Activated CD4-positive, alpha-beta T cell treated with anti-CD3 and anti-CD28 coated beads for 4 hours (primary cell): Measurements from ENCODE around the gene USP31.
A peak's percentile ranks its signal among the peaks of the same experiment; 100 is the strongest.

Experiments
- DNase-seq, 2 donors: peaks; one replicate each; pipeline ENCODE4 v3.0.0-alpha.2; 2020

The USP31 gene

DNA sequence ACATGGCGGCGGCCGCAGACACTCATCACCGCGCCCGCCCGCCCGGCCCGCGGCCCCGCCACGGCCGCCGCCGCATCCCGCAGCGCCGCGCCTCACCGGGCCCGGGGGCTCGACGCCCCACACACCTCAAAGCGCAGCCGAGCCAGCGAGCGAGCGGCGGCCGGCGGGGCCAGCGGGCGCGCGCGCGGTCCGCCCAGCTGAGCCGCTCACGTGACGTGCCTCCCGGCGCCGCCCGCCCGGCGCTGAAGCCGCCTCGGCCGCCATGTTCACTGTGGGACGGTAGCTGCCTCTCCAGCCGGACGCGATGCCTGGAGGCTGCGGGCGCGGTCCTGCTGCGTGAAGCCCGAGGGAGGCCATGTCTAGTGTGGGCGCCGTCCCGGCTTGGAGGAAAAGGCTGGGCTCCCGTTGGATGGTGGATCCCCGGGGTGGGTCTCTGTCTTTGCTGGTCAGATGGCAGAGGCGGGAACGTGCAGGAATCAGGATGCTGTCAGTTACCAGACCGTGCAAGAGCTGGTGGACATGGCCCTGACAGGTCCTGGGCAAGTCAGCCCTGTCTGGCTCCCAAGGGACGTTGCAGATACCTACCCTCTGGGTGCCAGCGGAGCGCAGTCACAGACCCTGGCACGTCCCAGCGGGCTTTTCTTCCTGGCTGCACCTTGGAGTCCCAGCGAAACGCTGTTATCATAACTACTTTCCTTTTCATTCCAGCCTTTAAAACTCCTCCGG lies at the start of gene USP31:
Gene USP31, minus strand, starts transcription at position 186 of the 726 bp plus-strand sequence. Its CDS starts 182 bp downstream, at position 4.
- peak; percentile 86 for DNase-seq

- DNase-seq: no peak
Observed at GRCh38 chr16:23196539-23196938, 47.3 kb upstream of the USP31 start.

DNA sequence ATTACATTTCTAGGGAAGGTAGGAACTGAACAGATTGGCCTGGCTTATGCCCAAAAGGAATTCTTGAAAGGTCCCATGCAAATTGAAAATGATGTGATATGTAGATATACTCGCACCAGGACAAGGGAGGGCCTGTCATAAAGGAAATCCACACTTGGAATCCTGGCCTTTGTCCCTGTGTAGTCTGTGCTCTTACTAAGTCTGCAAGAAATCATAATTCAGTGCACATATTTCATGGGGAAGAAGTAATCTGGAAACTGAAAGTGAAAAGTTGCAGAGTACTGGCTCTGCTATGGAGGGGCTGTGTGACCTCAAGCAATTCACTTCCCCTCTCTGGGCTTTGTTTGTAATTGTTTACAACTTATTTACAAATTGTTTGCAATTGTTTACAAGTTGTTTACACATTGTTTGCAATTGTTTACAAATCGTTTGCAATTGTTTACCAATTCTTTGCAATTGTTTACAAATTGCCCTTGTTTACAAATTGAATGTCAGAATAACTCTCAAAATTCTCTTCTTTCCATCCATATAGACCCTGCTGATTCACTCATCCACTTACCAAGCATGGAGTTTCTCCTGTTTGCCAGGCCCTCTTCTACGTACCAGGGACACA lies 46.2 kb upstream of the USP31 start:
- no peak for DNase-seq

GRCh38 chr16:23194497-23195221 lies 45.4 kb upstream of the USP31 start:
- no peak for DNase-seq

DNA sequence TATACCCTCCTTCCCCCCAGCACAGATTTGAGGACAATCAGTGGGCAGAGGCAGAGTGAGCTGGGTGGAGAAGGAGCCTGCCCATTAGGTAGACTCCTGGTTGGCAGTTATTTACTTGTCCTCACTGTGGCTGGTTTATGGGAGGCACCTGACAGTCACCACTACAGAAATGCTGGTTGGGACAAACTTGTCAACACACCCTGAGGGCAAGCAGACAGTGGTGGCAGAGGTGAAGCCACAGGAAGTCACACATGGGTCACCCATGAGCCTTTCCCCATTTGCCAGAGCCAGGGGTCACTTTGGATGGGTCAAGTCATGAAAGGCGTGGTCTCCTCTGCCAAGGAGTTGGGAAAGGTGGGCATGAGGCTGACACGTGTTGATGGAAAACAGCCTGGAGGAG lies 39.7 kb upstream of the USP31 start:
- no peak for DNase-seq

GRCh38 chr16:23187341-23187740 lies 38.1 kb upstream of the USP31 start:
- no peak for DNase-seq

DNA sequence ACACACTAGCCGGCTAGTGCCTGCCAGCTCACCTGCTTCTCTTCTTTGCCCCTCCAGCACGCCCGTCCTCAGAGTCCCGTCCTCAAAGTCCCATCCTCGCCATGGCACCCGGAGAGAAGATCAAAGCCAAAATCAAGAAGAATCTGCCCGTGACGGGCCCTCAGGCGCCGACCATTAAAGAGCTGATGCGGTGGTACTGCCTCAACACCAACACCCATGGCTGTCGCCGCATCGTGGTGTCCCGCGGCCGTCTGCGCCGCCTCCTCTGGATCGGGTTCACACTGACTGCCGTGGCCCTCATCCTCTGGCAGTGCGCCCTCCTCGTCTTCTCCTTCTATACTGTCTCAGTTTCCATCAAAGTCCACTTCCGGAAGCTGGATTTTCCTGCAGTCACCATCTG lies 36.9 kb upstream of the USP31 start:
- no peak for DNase-seq

GRCh38 chr16:23185656-23186055 lies 36.4 kb upstream of the USP31 start:
- no peak for DNase-seq

GRCh38 chr16:23183543-23183862 lies 34.3 kb upstream of the USP31 start:
- no peak for DNase-seq

GRCh38 chr16:23182679-23183542 lies 33.7 kb upstream of the USP31 start, which contains the start of gene SCNN1G:
TSS of gene SCNN1G (plus strand) at chr16:23182745. CDS start at chr16:23186272, 3,527 bp downstream.
- no peak for DNase-seq

- DNase-seq: peak; percentile 25 to 53
Observed at GRCh38 chr16:23182206-23182678, 33.0 kb upstream of the USP31 start.

DNA sequence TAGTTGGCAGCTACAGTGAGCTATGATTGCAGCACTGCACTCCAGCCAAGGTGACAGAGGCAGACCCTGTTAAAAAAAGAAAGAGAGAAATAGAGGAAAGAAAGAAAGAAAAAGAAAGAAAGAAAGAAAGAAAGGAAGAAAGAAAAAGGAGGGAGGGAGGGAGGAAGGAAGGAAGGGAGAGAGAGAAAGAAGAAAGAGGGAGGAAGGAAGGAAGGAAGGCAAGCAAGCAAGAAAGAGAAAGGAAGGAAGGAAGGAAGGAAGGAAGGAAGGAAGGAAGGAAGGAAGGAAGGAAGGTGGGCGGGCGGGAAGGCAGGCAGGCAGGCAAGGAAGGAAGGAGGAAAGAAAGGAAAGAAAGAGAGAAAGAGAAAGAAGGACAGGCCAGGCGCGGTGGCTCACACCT lies 32.3 kb upstream of the USP31 start:
- no peak for DNase-seq

GRCh38 chr16:23175651-23176050 lies 26.4 kb upstream of the USP31 start:
- DNase-seq: no peak

DNA sequence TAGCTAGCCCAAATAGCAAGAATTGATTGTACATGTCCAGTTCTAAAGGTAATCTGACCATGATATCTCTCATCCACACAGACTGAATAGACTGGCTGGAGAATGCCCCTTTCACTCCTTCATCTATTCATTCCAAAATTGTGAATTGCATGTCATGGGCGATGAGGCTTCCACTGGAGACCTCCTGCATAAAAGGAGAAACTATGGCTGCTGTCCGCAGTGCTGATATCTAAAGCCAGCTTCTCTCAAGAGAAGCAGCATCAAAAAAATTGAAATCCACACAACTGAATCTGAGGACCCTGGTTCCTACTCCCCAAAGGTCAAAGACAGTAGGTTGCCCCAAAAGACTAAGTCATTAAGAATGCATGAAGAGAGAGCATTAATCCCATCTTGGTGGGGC lies 25.4 kb upstream of the USP31 start:
- DNase-seq: no peak

- DNase-seq: no peak
Observed at GRCh38 chr16:23172994-23173393, 23.7 kb upstream of the USP31 start.

GRCh38 chr16:23172583-23172982 lies 23.3 kb upstream of the USP31 start:
- no peak for DNase-seq

GRCh38 chr16:23164736-23165135 lies 15.5 kb upstream of the USP31 start:
- DNase-seq: no peak

DNA sequence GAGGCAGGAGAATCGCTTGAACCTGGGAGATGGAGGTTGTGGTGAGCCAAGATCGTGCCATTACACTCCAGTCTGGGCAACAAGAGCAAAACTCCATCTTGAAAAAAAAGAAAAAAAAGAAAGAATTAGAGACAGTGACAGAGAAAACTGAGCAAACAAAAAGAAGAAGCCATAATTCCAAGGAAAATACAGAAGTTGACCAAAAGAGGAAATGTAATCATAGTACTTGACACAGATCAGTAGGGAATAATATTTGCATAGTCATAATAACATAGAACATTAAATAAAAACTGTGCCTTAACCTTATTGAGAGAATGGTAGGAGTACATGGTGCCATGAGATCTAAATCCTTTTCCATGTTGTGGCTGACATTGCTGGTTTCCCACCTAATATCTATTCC lies 14.7 kb upstream of the USP31 start:
- no peak for DNase-seq

GRCh38 chr16:23160574-23160973 lies 11.3 kb upstream of the USP31 start:
- no peak for DNase-seq

- DNase-seq: no peak
Observed at GRCh38 chr16:23160082-23160481, 10.8 kb upstream of the USP31 start.

DNA sequence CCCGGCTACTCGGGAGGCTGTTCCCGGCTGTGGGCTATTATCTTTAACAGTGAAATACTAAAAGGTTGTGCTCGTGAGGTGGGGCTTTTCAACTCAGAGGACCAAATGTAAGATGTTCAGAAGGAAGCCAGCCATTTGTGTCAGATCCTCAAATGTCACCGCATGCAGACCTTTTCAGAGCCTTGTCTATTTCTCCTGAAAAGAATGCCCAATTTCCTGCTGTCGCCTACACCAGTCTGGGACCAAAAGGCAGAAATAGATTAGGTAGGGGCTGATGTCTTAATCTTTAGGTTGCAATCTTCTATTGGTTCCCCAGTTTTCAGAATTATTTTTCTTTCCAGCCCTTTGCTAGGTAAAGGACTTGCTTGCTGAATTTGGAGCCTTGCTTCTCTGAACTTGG lies 8.9 kb upstream of the USP31 start:
- DNase-seq: no peak

GRCh38 chr16:23156946-23157460 lies 7.8 kb upstream of the USP31 start:
- DNase-seq: no peak

DNA sequence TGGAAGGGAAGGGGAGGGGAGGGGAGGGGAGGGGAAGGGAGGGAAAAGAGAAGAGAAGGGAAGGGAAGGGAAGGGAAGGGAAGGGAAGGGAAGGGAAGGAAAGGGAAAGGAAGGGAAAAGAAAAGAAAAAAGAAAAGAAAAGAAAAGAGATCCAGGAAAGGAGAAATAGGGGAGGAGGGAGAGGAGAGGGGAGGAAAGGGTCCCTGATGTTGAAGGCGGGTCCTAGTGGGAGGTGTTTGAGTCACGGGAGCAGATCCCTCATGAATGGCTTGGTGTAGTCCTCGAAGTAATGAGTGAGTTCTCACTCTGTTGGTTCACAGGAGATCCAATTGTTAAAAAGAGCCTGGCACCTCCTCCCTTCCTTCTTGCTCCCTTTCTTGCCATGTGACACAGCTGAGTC lies 6.9 kb upstream of the USP31 start:
- DNase-seq: no peak
